Lung (tissue), 12 donors: ENCODE data around the gene DMXL2. TPM values are rescaled to one million over a fixed set of nuclear protein-coding genes. Genes with fewer than 3 reads are reported as not detected.
"Not testable (repeated sequence)": the region's sequence is repeated elsewhere in the genome, so short reads cannot be mapped to it uniquely, and the experiment has no call there.

Source experiments
- ATAC-seq: fragments of 200-7000 bp; cut with Tn5 transposase; one replicate; pipeline ENCODE4 v1.9.1; 2020; ENCODE audit warnings: moderate number of reproducible peaks; ENCODE audit not compliant: insufficient read depth, low FRiP score
- DNase-seq, 3 donors: peaks; one replicate each; pipeline ENCODE4 v3.0.0-alpha.2; 2013 to 2017
- H3K27ac ChIP-seq, 2 donors: one replicate each; pipeline ENCODE4 v1.5.1; 2013; ENCODE audit warnings: mild to moderate bottlenecking in 2 of 2, moderate library complexity in 2 of 2, control low read depth in 1 of 2, inconsistent platforms in 1 of 2, low read depth in 1 of 2, low read length in 1 of 2
- H3K27me3 ChIP-seq, 3 donors: one replicate each; pipeline ENCODE4 v1.5.1; 2013; ENCODE audit warnings: low read length in 2 of 3; ENCODE audit not compliant: control insufficient read depth in 3 of 3, insufficient read depth in 3 of 3
- H3K36me3 ChIP-seq, 4 donors: one replicate each; pipeline ENCODE4 v1.5.1; 2013; ENCODE audit warnings: low read length in 4 of 4, mild to moderate bottlenecking in 1 of 4, moderate library complexity in 1 of 4; ENCODE audit not compliant: control insufficient read depth in 4 of 4, insufficient read depth in 4 of 4
- H3K4me1 ChIP-seq, 5 donors: one replicate each; pipeline ENCODE4 v1.5.1; 2013; ENCODE audit warnings: low read length in 5 of 5, mild to moderate bottlenecking in 2 of 5, moderate library complexity in 1 of 5; ENCODE audit not compliant: control insufficient read depth in 5 of 5, insufficient read depth in 5 of 5
- H3K4me3 ChIP-seq: one replicate; pipeline ENCODE4 v1.5.1; 2013; ENCODE audit warnings: mild to moderate bottlenecking, control low read depth, moderate library complexity
- H3K9ac ChIP-seq, 2 donors: one replicate each; pipeline ENCODE4 v1.5.1; 2013; ENCODE audit warnings: low read length in 2 of 2, control low read depth in 1 of 2; ENCODE audit not compliant: insufficient read depth in 1 of 2
- H3K9me3 ChIP-seq, 4 donors: one replicate each; pipeline ENCODE4 v1.5.1; 2013; ENCODE audit warnings: low read length in 3 of 4, mild to moderate bottlenecking in 1 of 4, moderate library complexity in 1 of 4; ENCODE audit not compliant: control insufficient read depth in 4 of 4, insufficient read depth in 3 of 4
- CTCF ChIP-seq: IDR thresholded peaks from 2 replicates; pipeline ENCODE4 v1.5.1; 2012; ENCODE audit warnings: mild to moderate bottlenecking; ENCODE audit errors: control extremely low read depth, extremely low read depth
- WGBS, 2 donors: extraction: QIAGEN DNeasy Blood & Tissue Kit; methylation state at CpG; one replicate each; pipeline ENCODE4 v1.1.7; 2013; 5-methylcytosine and 5-hydroxymethylcytosine counted together
- polyA plus RNA-seq, 2 donors: library from polyadenylated mRNA; stranded (reverse); fragments of 200-250 nt; gene quantifications; one replicate each; pipeline ENCODE4 v1.2.1, GENCODE V29; 2013
- total RNA-seq, 2 donors: library from RNA; depleted of rRNA in 1 of 2; stranded (reverse); fragments of >200 nt in 1 of 2; gene quantifications; one replicate each; pipeline ENCODE4 v1.2.1, GENCODE V29; 2014 to 2021
- donor health status: control.
- donor health status: control.
- donor health status: Bipolar disorder and iron deficiency.
- donor health status: healthy.
- donor health status: DM: yes; HTN: yes; CAD: no.

Gene DMXL2
- total and polyA plus RNA-seq, 4 donors, result 40.9 to 105 (median 75.3) TPM

DNA sequence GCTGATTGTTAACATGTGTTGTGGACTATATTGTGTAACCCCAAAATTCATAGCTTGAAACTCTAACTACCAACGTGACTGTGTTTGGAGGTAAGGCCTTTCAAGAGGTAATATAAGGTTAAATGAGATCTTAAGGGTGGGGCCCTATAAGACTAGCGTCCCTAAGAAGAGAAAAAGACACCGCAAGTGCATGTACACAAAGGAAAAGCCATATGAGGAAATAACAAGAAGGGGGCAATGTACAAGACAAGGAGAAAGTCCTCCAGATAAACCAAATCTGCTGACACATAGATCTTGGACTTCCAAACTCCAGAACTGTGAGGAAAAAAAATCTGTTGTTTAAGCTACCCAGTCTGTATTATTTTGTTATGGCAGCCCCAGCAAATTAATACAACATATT, 8.6 kb downstream of the DMXL2 start:
- H3K9ac ChIP-seq, result no peak overlapping the region
- no peak overlapping the region for H3K4me3 ChIP-seq
- H3K4me1 ChIP-seq, result peaks cover 0 to 3% (median 0%) of the 10 kb centered on the region in 5 donors
- H3K36me3 ChIP-seq, result no peaks in the 10 kb centered on the region
- WGBS, 2 donors, result 85 to 86% methylated on average over 3 of the region's 3 CpGs
- ATAC-seq (no peak), DNase-seq (no peak)
- H3K27me3 ChIP-seq, result no peaks in the 10 kb centered on the region
- H3K9me3 ChIP-seq, result peaks cover 0 to 6% (median 0%) of the 10 kb centered on the region in 4 donors
- no peak overlapping the region for H3K27ac ChIP-seq
- no peak for TF ChIP-seq CTCF

- not testable (repeated sequence) for H3K4me3 ChIP-seq, H3K4me1 ChIP-seq, DNase-seq, H3K36me3 ChIP-seq, H3K9ac ChIP-seq, ATAC-seq, H3K9me3 ChIP-seq, H3K27ac ChIP-seq, H3K27me3 ChIP-seq
- 95 to 99% methylated on average over 5 of the region's 5 CpGs for whole genome bisulfite sequencing, 2 donors
Measured at GRCh38 chr15:51612669-51613068, 9.9 kb downstream of the DMXL2 start.

GRCh38 chr15:51603462-51603948, 19.1 kb downstream of the DMXL2 start:
- H3K9me3 ChIP-seq, H3K27me3 ChIP-seq, DNase-seq, H3K27ac ChIP-seq, H3K4me1 ChIP-seq, H3K4me3 ChIP-seq, H3K36me3 ChIP-seq, ATAC-seq, H3K9ac ChIP-seq: not testable (repeated sequence)
- WGBS, 2 donors, result 90 to 95% methylated on average over 15 of the region's 15 CpGs

GRCh38 chr15:51603002-51603401, 19.6 kb downstream of the DMXL2 start:
- no peaks in the 10 kb centered on the region for H3K4me1 ChIP-seq
- TF ChIP-seq CTCF, result no peak
- DNase-seq, result no peak
- 94 to 100% methylated on average over 2 of the region's 2 CpGs for WGBS, 2 donors
- H3K9me3 ChIP-seq, result no peaks in the 10 kb centered on the region
- no peaks in the 10 kb centered on the region for H3K36me3 ChIP-seq
- no peak overlapping the region for H3K9ac ChIP-seq
- H3K4me3 ChIP-seq, result no peak overlapping the region
- H3K27me3 ChIP-seq, result no peaks in the 10 kb centered on the region
- no peak for ATAC-seq
- H3K27ac ChIP-seq, result no peak overlapping the region
